Mesendoderm (in vitro differentiated cells): ENCODE results near the gene HEYL.

ENCODE experiments used
- DNase-seq: peaks from one replicate; pipeline ENCODE4 v3.0.0; 2013
- H2AK5ac ChIP-seq: 2 replicates; pipeline ENCODE4 v1.6.1; 2013; ENCODE audit warnings: low read length, inconsistent platforms
- H2BK120ac ChIP-seq: 2 replicates; pipeline ENCODE4 v1.6.1; 2013; ENCODE audit warnings: low read depth, mild to moderate bottlenecking, low read length, moderate library complexity, mixed read lengths
- H2BK15ac ChIP-seq: replicated peaks from 2 replicates; pipeline ENCODE4 v1.6.1; 2013; ENCODE audit warnings: low read depth, mild to moderate bottlenecking, moderate library complexity
- H2BK5ac ChIP-seq: 2 replicates; pipeline ENCODE4 v1.6.1; 2013; ENCODE audit warnings: low read length, inconsistent platforms
- H3K18ac ChIP-seq: 2 replicates; pipeline ENCODE4 v1.6.1; 2013; ENCODE audit warnings: mild to moderate bottlenecking, low read length, mixed read lengths
- H3K23ac ChIP-seq: one replicate; pipeline ENCODE4 v1.6.1; 2013; ENCODE audit warnings: low read length
- H3K27ac ChIP-seq: 2 replicates; pipeline ENCODE4 v1.5.1; 2013; ENCODE audit warnings: low read depth, mild to moderate bottlenecking, inconsistent platforms, low read length, moderate library complexity
- H3K27me3 ChIP-seq: 2 replicates; pipeline ENCODE4 v1.6.1; 2013; ENCODE audit warnings: low read length, control low read depth, mild to moderate bottlenecking, inconsistent platforms; ENCODE audit not compliant: insufficient read depth, poor library complexity
- H3K36me3 ChIP-seq: 2 replicates; pipeline ENCODE4 v1.6.1; 2013; ENCODE audit warnings: low read length, inconsistent platforms; ENCODE audit not compliant: control insufficient read depth, insufficient read depth
- H3K4ac ChIP-seq: one replicate; pipeline ENCODE4 v1.6.1; 2013; ENCODE audit warnings: low read depth, mild to moderate bottlenecking, low read length, moderate library complexity
- H3K4me1 ChIP-seq: 2 replicates; pipeline ENCODE4 v1.6.1; 2013; ENCODE audit warnings: low read depth, low read length, inconsistent platforms; ENCODE audit not compliant: control insufficient read depth
- H3K4me2 ChIP-seq: 2 replicates; pipeline ENCODE4 v1.6.1; 2013; ENCODE audit warnings: low read length
- H3K4me3 ChIP-seq: 2 replicates; pipeline ENCODE4 v1.5.1; 2013; ENCODE audit warnings: mild to moderate bottlenecking, low read length
- H3K56ac ChIP-seq: one replicate; pipeline ENCODE4 v1.6.1; 2013; ENCODE audit warnings: low read length
- H3K79me1 ChIP-seq: 2 replicates; pipeline ENCODE4 v1.6.1; 2013; ENCODE audit warnings: low read length, inconsistent platforms
- H3K79me2 ChIP-seq: 2 replicates; pipeline ENCODE4 v1.6.1; 2013; ENCODE audit warnings: mild to moderate bottlenecking, low read length; ENCODE audit not compliant: control insufficient read depth, insufficient read depth
- H3K9ac ChIP-seq: 2 replicates; pipeline ENCODE4 v1.6.1; 2013; ENCODE audit warnings: low read length, inconsistent platforms
- H4K5ac ChIP-seq: one replicate; pipeline ENCODE4 v1.6.1; 2013; ENCODE audit warnings: low read length
- H4K8ac ChIP-seq: one replicate; pipeline ENCODE4 v1.6.1; 2013; ENCODE audit warnings: low read depth, mild to moderate bottlenecking, control low read depth, low read length, moderate library complexity
- WGBS: extraction: QIAGEN DNeasy Blood & Tissue Kit; methylation state at CpG from one replicate; pipeline ENCODE4 v1.1.7; 2013; ENCODE audit warnings: low lambda C conversion rate, missing lambda C conversion rate; ENCODE audit not compliant: insufficient coverage; ENCODE audit errors: extremely low coverage; 5-methylcytosine and 5-hydroxymethylcytosine counted together

The HEYL gene

GRCh38 chr1:39645411-39646043 is 6.1 kb upstream of the HEYL start:
- Histone ChIP-seq H4K5ac (no peak overlapping the region), H2BK120ac (no peak overlapping the region), H3K23ac (no peak overlapping the region), H3K79me2 (no peaks in the 10 kb centered on the region), H3K36me3 (no peaks in the 10 kb centered on the region), H3K4me2 (no peak overlapping the region), H2BK5ac (no peak overlapping the region), H4K8ac (no peak overlapping the region), H3K4ac (no peak overlapping the region), H3K9ac (no peak overlapping the region), H2BK15ac (no peak overlapping the region), H3K18ac (no peak overlapping the region), H3K27me3 (peaks cover 2% of the 10 kb centered on the region), H3K27ac (no peak overlapping the region), H3K4me3 (no peak overlapping the region), H3K4me1 (no peaks in the 10 kb centered on the region), H3K79me1 (no peaks in the 10 kb centered on the region), H3K56ac (no peak overlapping the region), H2AK5ac (no peak overlapping the region)
- no peak for DNase-seq
- no CpG with 5 or more reads among the region's 3 CpGs for WGBS

GRCh38 chr1:39643705-39644104 is 4.3 kb upstream of the HEYL start:
- no peaks in the 10 kb centered on the region for H3K4me1 ChIP-seq

GRCh38 chr1:39642796-39643195 is 3.4 kb upstream of the HEYL start:
- H4K8ac ChIP-seq, result no peak overlapping the region
- no peak overlapping the region for H3K4me2 ChIP-seq
- no peak overlapping the region for H3K56ac ChIP-seq
- no peak overlapping the region for H2AK5ac ChIP-seq
- H4K5ac ChIP-seq, result no peak overlapping the region
- H2BK15ac ChIP-seq, result no peak overlapping the region
- H3K4me3 ChIP-seq, result no peak overlapping the region
- no peak overlapping the region for H2BK120ac ChIP-seq
- DNase-seq, result no peak
- no peak overlapping the region for H2BK5ac ChIP-seq
- H3K23ac ChIP-seq, result no peak overlapping the region
- no peak overlapping the region for H3K18ac ChIP-seq
- no CpG with 5 or more reads among the region's 4 CpGs for WGBS
- no peak overlapping the region for H3K9ac ChIP-seq
- H3K79me2 ChIP-seq, result no peaks in the 10 kb centered on the region
- H3K4me1 ChIP-seq, result no peaks in the 10 kb centered on the region
- no peak overlapping the region for H3K4ac ChIP-seq
- H3K27ac ChIP-seq, result no peak overlapping the region
- peaks cover 11% of the 10 kb centered on the region for H3K27me3 ChIP-seq
- no peaks in the 10 kb centered on the region for H3K79me1 ChIP-seq
- H3K36me3 ChIP-seq, result no peaks in the 10 kb centered on the region

More at GRCh38 chr1:39643705-39644104, 4.3 kb upstream of the HEYL start:
- no CpG with 5 or more reads among the region's 3 CpGs for WGBS
- Histone ChIP-seq H3K36me3 (no peaks in the 10 kb centered on the region), H3K4ac (no peak overlapping the region), H3K4me3 (no peak overlapping the region), H2BK15ac (no peak overlapping the region), H3K9ac (no peak overlapping the region), H3K27me3 (peaks cover 5% of the 10 kb centered on the region), H4K5ac (no peak overlapping the region), H3K79me1 (no peaks in the 10 kb centered on the region), H3K79me2 (no peaks in the 10 kb centered on the region), H4K8ac (no peak overlapping the region), H3K23ac (no peak overlapping the region), H2AK5ac (no peak overlapping the region), H3K18ac (no peak overlapping the region), H3K56ac (no peak overlapping the region), H2BK5ac (no peak overlapping the region), H2BK120ac (no peak overlapping the region), H3K4me2 (no peak overlapping the region), H3K27ac (no peak overlapping the region)
- no peak for DNase-seq

GRCh38 chr1:39640861-39641260 is 1.4 kb upstream of the HEYL start:
- no CpG with 5 or more reads among the region's 8 CpGs for WGBS
- no peaks in the 10 kb centered on the region for H3K36me3 ChIP-seq

GRCh38 chr1:39638965-39639304 is 508 bp downstream of the HEYL start:
- no peak overlapping the region for H3K4ac ChIP-seq
- peak overlapping the region; percentile 74 for H3K56ac ChIP-seq
- no peak overlapping the region for H4K5ac ChIP-seq
- WGBS, result no CpG with 5 or more reads among the region's 3 CpGs
- H3K4me3 ChIP-seq, result no peak overlapping the region
- no peak for DNase-seq
- H2BK120ac ChIP-seq, result no peak overlapping the region
- no peaks in the 10 kb centered on the region for H3K79me1 ChIP-seq
- H2BK5ac ChIP-seq, result no peak overlapping the region
- H3K4me1 ChIP-seq, result no peaks in the 10 kb centered on the region
- H3K23ac ChIP-seq, result no peak overlapping the region
- H3K27ac ChIP-seq, result no peak overlapping the region
- H3K4me2 ChIP-seq, result peak overlapping the region; percentile 32
- no peak overlapping the region for H3K18ac ChIP-seq
- no peak overlapping the region for H2BK15ac ChIP-seq
- H3K79me2 ChIP-seq, result no peaks in the 10 kb centered on the region
- no peaks in the 10 kb centered on the region for H3K36me3 ChIP-seq
- H3K9ac ChIP-seq, result no peak overlapping the region
- H3K27me3 ChIP-seq, result peaks cover 14% of the 10 kb centered on the region
- H4K8ac ChIP-seq, result no peak overlapping the region
- no peak overlapping the region for H2AK5ac ChIP-seq

More at GRCh38 chr1:39640861-39641260, 1.4 kb upstream of the HEYL start:
- H2BK15ac ChIP-seq, result no peak overlapping the region
- peaks cover 11% of the 10 kb centered on the region for H3K27me3 ChIP-seq
- no peak overlapping the region for H3K27ac ChIP-seq
- H3K79me2 ChIP-seq, result no peaks in the 10 kb centered on the region
- H3K4me1 ChIP-seq, result no peaks in the 10 kb centered on the region
- H2BK120ac ChIP-seq, result no peak overlapping the region
- H3K9ac ChIP-seq, result no peak overlapping the region
- no peak overlapping the region for H4K8ac ChIP-seq
- H3K4me3 ChIP-seq, result no peak overlapping the region
- H3K56ac ChIP-seq, result no peak overlapping the region
- H4K5ac ChIP-seq, result no peak overlapping the region
- DNase-seq, result no peak
- no peaks in the 10 kb centered on the region for H3K79me1 ChIP-seq
- no peak overlapping the region for H3K4me2 ChIP-seq
- H2BK5ac ChIP-seq, result no peak overlapping the region
- H3K23ac ChIP-seq, result no peak overlapping the region
- H3K18ac ChIP-seq, result no peak overlapping the region
- no peak overlapping the region for H2AK5ac ChIP-seq
- no peak overlapping the region for H3K4ac ChIP-seq

GRCh38 chr1:39637361-39637760 is 2.1 kb downstream of the HEYL start:
- H3K4me3 ChIP-seq, result no peak overlapping the region
- H3K36me3 ChIP-seq, result no peaks in the 10 kb centered on the region
- no peak overlapping the region for H2AK5ac ChIP-seq
- no peaks in the 10 kb centered on the region for H3K79me2 ChIP-seq
- H3K4me2 ChIP-seq, result no peak overlapping the region
- no CpG with 5 or more reads among the region's 4 CpGs for WGBS
- H2BK5ac ChIP-seq, result no peak overlapping the region
- H3K9ac ChIP-seq, result no peak overlapping the region
- no peak overlapping the region for H2BK15ac ChIP-seq
- no peak overlapping the region for H4K8ac ChIP-seq
- H3K79me1 ChIP-seq, result no peaks in the 10 kb centered on the region
- H3K56ac ChIP-seq, result no peak overlapping the region
- no peak overlapping the region for H2BK120ac ChIP-seq
- peaks cover 18% of the 10 kb centered on the region for H3K27me3 ChIP-seq
- no peak overlapping the region for H4K5ac ChIP-seq
- no peak for DNase-seq
- no peak overlapping the region for H3K23ac ChIP-seq
- no peak overlapping the region for H3K18ac ChIP-seq
- no peak overlapping the region for H3K4ac ChIP-seq
- peaks cover 4% of the 10 kb centered on the region for H3K4me1 ChIP-seq
- H3K27ac ChIP-seq, result no peak overlapping the region
